H1 (cell line): ENCODE results near the gene DYNAP. TPM values are rescaled to one million over a fixed set of nuclear protein-coding genes. Genes with fewer than 3 reads are reported as not detected.

Experiments
- CTCF ChIA-PET: fragments of 300-600 bp; sonication (Branson Sonifier 250); formaldehyde crosslinking; loops from one replicate; lab custom pipeline; 2021; ENCODE audit not compliant: partially characterized antibody; lab: Charles Lee
- POLR2A ChIA-PET: fragments of 300-600 bp; sonication (Branson Sonifier 250); formaldehyde crosslinking; loops from one replicate; lab custom pipeline; 2021; ENCODE audit warnings: inconsistent platforms; ENCODE audit not compliant: partially characterized antibody; lab: Charles Lee
- DNase-seq, 2 experiments: peaks; one replicate each; pipeline versions ENCODE4 v3.0.0 to v3.0.0-alpha.2; 2010 to 2022; ENCODE audit warnings: low spot score in 2 of 2, low read depth in 1 of 2, mixed read lengths in 1 of 2
- FAIRE-seq: peaks from 2 replicates; lab custom pipeline; 2011; peaks lifted over from hg19 to GRCh38; lab: Jason Lieb, UNC
- H2AFZ ChIP-seq: 2 replicates; pipeline ENCODE4 v1.8.1; 2012; ENCODE audit warnings: low read length, inconsistent platforms
- H2AK5ac ChIP-seq: 2 replicates; pipeline ENCODE4 v1.6.1; 2013; ENCODE audit warnings: low read depth, low read length
- H2BK120ac ChIP-seq: replicated peaks from 2 replicates; pipeline ENCODE3; 2013; ENCODE audit warnings: low read depth, low read length, inconsistent platforms
- H2BK12ac ChIP-seq: 2 replicates; pipeline ENCODE4 v1.6.1; 2013; ENCODE audit warnings: low read depth, low read length
- H2BK15ac ChIP-seq: 2 replicates; pipeline ENCODE4 v1.6.1; 2013; ENCODE audit warnings: low read length
- H2BK20ac ChIP-seq: 2 replicates; pipeline ENCODE4 v1.6.1; 2013; ENCODE audit warnings: low read length
- H2BK5ac ChIP-seq: 2 replicates; pipeline ENCODE4 v1.6.1; 2013; ENCODE audit warnings: low read depth, low read length
- H3K14ac ChIP-seq: 2 replicates; pipeline ENCODE4 v1.6.1; 2013; ENCODE audit warnings: inconsistent platforms; ENCODE audit not compliant: insufficient read length
- H3K18ac ChIP-seq: 2 replicates; pipeline ENCODE4 v1.6.1; 2013; ENCODE audit warnings: low read length; ENCODE audit errors: extremely low read depth
- H3K23ac ChIP-seq: 2 replicates; pipeline ENCODE4 v1.6.1; 2013; ENCODE audit warnings: inconsistent platforms; ENCODE audit not compliant: insufficient read length
- H3K23me2 ChIP-seq: 2 replicates; pipeline ENCODE4 v1.6.1; 2013; ENCODE audit warnings: low read depth, low read length
- H3K27ac ChIP-seq: 2 replicates; pipeline ENCODE4 v1.6.1; 2011; ENCODE audit warnings: low read depth, low read length, inconsistent platforms
- H3K27me3 ChIP-seq, 4 experiments: replicated peaks in 1 of 4; 1 replicate in 1 of 4; 2 replicates in 3 of 4; pipeline versions ENCODE4 v1.6.1 to v1.8.1; 2011 to 2013; ENCODE audit warnings: low read length in 3 of 4, mild to moderate bottlenecking in 3 of 4, inconsistent platforms in 2 of 4, mixed read lengths in 2 of 4, moderate library complexity in 1 of 4; ENCODE audit not compliant: control insufficient read depth in 3 of 4, insufficient read depth in 3 of 4; ENCODE audit errors: extremely low read depth in 1 of 4
- H3K36me3 ChIP-seq, 4 experiments: 2 replicates each; pipeline versions ENCODE4 v1.6.1 to v1.8.1; 2011 to 2013; ENCODE audit warnings: mild to moderate bottlenecking in 4 of 4, low read length in 3 of 4, moderate library complexity in 2 of 4, control low read depth in 1 of 4, inconsistent platforms in 1 of 4; ENCODE audit not compliant: insufficient read depth in 4 of 4, control insufficient read depth in 2 of 4
- H3K4ac ChIP-seq: replicated peaks from 2 replicates; pipeline ENCODE3; 2013; ENCODE audit warnings: low read length, low read depth, mixed read lengths, inconsistent platforms; ENCODE audit not compliant: insufficient read length
- H3K4me1 ChIP-seq, 4 experiments: replicated peaks in 1 of 4; 1 replicate in 1 of 4; 2 replicates in 3 of 4; pipeline versions ENCODE4 v1.6.1 to v1.8.1; 2011 to 2013; ENCODE audit warnings: low read length in 3 of 4, inconsistent platforms in 2 of 4, mixed read lengths in 1 of 4; ENCODE audit not compliant: insufficient read depth in 4 of 4, control insufficient read depth in 3 of 4
- H3K4me2 ChIP-seq, 2 experiments: 2 replicates each; pipeline versions ENCODE4 v1.6.1 to v1.8.1; 2011 to 2013; ENCODE audit warnings: low read depth in 2 of 2, low read length in 2 of 2, control low read depth in 1 of 2, inconsistent platforms in 1 of 2, mild to moderate bottlenecking in 1 of 2; ENCODE audit not compliant: insufficient read depth in 1 of 2
- H3K4me3 ChIP-seq, 4 experiments: fragments of 200-600, 300-600 bp in 1 of 4; sonication (generic), shearing (Covaris generic), sonication (Bioruptor Twin) in 1 of 4; 2 replicates each; pipeline versions ENCODE4 v1.5.1 to v1.8.1; 2011 to 2016; ENCODE audit warnings: low read length in 4 of 4, low read depth in 3 of 4, control low read depth in 2 of 4, inconsistent platforms in 2 of 4, mild to moderate bottlenecking in 2 of 4, mixed read lengths in 1 of 4, moderate library complexity in 1 of 4; ENCODE audit not compliant: insufficient read depth in 2 of 4; ENCODE audit errors: extremely low read depth in 1 of 4
- H3K56ac ChIP-seq: replicated peaks from 2 replicates; pipeline ENCODE3; 2013; ENCODE audit warnings: low read depth, mild to moderate bottlenecking, mixed read lengths, low read length, inconsistent platforms; ENCODE audit not compliant: insufficient read length
- H3K79me1 ChIP-seq: 2 replicates; pipeline ENCODE4 v1.6.1; 2013; ENCODE audit warnings: low read depth, low read length, control low read depth
- H3K79me2 ChIP-seq, 2 experiments: 2 replicates each; pipeline versions ENCODE4 v1.6.1 to v1.8.1; 2012 to 2013; ENCODE audit warnings: low read length in 2 of 2, mild to moderate bottlenecking in 2 of 2, inconsistent platforms in 1 of 2; ENCODE audit not compliant: insufficient read depth in 2 of 2, control insufficient read depth in 1 of 2
- H3K9ac ChIP-seq, 4 experiments: replicated peaks in 1 of 4; 1 replicate in 1 of 4; 2 replicates in 3 of 4; pipeline versions ENCODE4 v1.6.1 to v1.8.1; 2011 to 2013; ENCODE audit warnings: low read depth in 3 of 4, low read length in 3 of 4, control low read depth in 2 of 4, mild to moderate bottlenecking in 2 of 4, moderate library complexity in 2 of 4, inconsistent platforms in 1 of 4; ENCODE audit errors: extremely low read depth in 1 of 4
- H3K9me3 ChIP-seq, 2 experiments: 2 replicates each; pipeline versions ENCODE4 v1.6.1 to v1.8.1; 2012 to 2013; ENCODE audit warnings: mild to moderate bottlenecking in 2 of 2, moderate library complexity in 2 of 2, control low read depth in 1 of 2, inconsistent platforms in 1 of 2, low read depth in 1 of 2, low read length in 1 of 2, mixed read lengths in 1 of 2; ENCODE audit not compliant: insufficient read depth in 2 of 2
- H4K20me1 ChIP-seq, 2 experiments: replicated peaks in 1 of 2; 2 replicates each; pipeline versions ENCODE3 to v1.8.1; 2011 to 2013; ENCODE audit warnings: inconsistent platforms in 2 of 2, low read length in 2 of 2, mild to moderate bottlenecking in 1 of 2; ENCODE audit not compliant: insufficient read depth in 2 of 2, control insufficient read depth in 1 of 2
- H4K5ac ChIP-seq: 2 replicates; pipeline ENCODE4 v1.6.1; 2013; ENCODE audit warnings: low read length, low read depth, mixed read lengths, inconsistent platforms; ENCODE audit not compliant: insufficient read length
- H4K8ac ChIP-seq: 2 replicates; pipeline ENCODE4 v1.8.0; 2013; ENCODE audit warnings: mild to moderate bottlenecking, moderate library complexity, low read length, inconsistent platforms; ENCODE audit not compliant: insufficient read depth; ENCODE audit errors: extremely low read depth
- H4K91ac ChIP-seq: replicated peaks from 2 replicates; pipeline ENCODE3; 2013; ENCODE audit warnings: low read length, mixed read lengths, inconsistent platforms; ENCODE audit not compliant: insufficient read length
- CHD1 ChIP-seq: IDR thresholded peaks from 2 replicates; pipeline ENCODE4 v1.6.1; 2012; ENCODE audit warnings: low read depth, low read length, improper control_type of control experiment
- CHD2 ChIP-seq: IDR thresholded peaks from 2 replicates; pipeline ENCODE4 v1.6.1; 2012; ENCODE audit warnings: low read length, improper control_type of control experiment
- E2F6 ChIP-seq: IDR thresholded peaks from 2 replicates; pipeline ENCODE4 v1.6.1; 2012; ENCODE audit warnings: inconsistent platforms
- GABPA ChIP-seq: IDR thresholded peaks from 2 replicates; pipeline ENCODE4 v1.6.1; 2011; ENCODE audit warnings: mild to moderate bottlenecking, low read length, moderate library complexity, borderline replicate concordance; ENCODE audit not compliant: insufficient read depth
- HDAC2 ChIP-seq, 2 experiments: fragments of 300-600 bp in 1 of 2; sonication (generic) in 1 of 2; IDR thresholded peaks; 2 replicates each; pipeline ENCODE4 v1.6.1; 2011 to 2012; ENCODE audit warnings: low read depth in 2 of 2, low read length in 2 of 2, mild to moderate bottlenecking in 2 of 2, moderate library complexity in 2 of 2, borderline replicate concordance in 1 of 2, inconsistent platforms in 1 of 2
- JUND ChIP-seq: IDR thresholded peaks from 2 replicates; pipeline ENCODE4 v1.6.1; 2011; ENCODE audit warnings: mild to moderate bottlenecking, improper control_type of control experiment, low read length
- MAFK ChIP-seq: IDR thresholded peaks from 2 replicates; pipeline ENCODE4 v1.6.1; 2012; ENCODE audit warnings: low read depth, mild to moderate bottlenecking, improper control_type of control experiment, low read length
- POLR2A ChIP-seq, 2 experiments: IDR thresholded peaks; 1 replicate in 1 of 2; 2 replicates in 1 of 2; pipeline ENCODE4 v1.6.1; 2011; ENCODE audit warnings: low read depth in 2 of 2, low read length in 2 of 2, mild to moderate bottlenecking in 2 of 2; ENCODE audit errors: control extremely low read depth in 1 of 2
- POLR2AphosphoS5 ChIP-seq: IDR thresholded peaks from 2 replicates; pipeline ENCODE4 v1.6.1; 2011; ENCODE audit warnings: low read depth, low read length
- POU5F1 ChIP-seq: IDR thresholded peaks from 2 replicates; pipeline ENCODE4 v1.6.1; 2011; ENCODE audit warnings: low read depth, mild to moderate bottlenecking, low read length, moderate library complexity
- SIX5 ChIP-seq: IDR thresholded peaks from 2 replicates; pipeline ENCODE4 v1.6.1; 2011; ENCODE audit warnings: mild to moderate bottlenecking, low read depth, low read length
- TBP ChIP-seq: IDR thresholded peaks from 2 replicates; pipeline ENCODE4 v1.6.1; 2011; ENCODE audit warnings: low read depth, low read length, improper control_type of control experiment
- ZNF274 ChIP-seq: IDR thresholded peaks from 2 replicates; pipeline ENCODE4 v1.7.0; 2012; ENCODE audit warnings: low read length, borderline replicate concordance; ENCODE audit errors: extremely low read depth
- polyA plus RNA-seq, 7 experiments: library from polyadenylated mRNA; depleted of rRNA in 3 of 7; stranded (reverse) in 5 of 7; unstranded in 2 of 7; fragments of >200 nt in 5 of 7; fragments of 200-250 nt in 2 of 7; gene quantifications; 1 replicate in 5 of 7; 2 replicates in 1 of 7; 4 replicates in 1 of 7; pipeline versions ENCODE4 v1.2.1 to v1.2.3, GENCODE V29; 2011 to 2013; ENCODE audit warnings: missing spikeins in 2 of 7, mixed read lengths in 2 of 7
- total RNA-seq: library from RNA; stranded (reverse); fragmentation: NEBNext Ultra II Directional; extraction: Animal tissue kit (Norgen Biotek cat#: 25700); gene quantifications from 2 replicates; pipeline ENCODE4 v1.2.1, GENCODE V29; 2021
- TF ChIP-seq, protein P1 (sequence below): IDR thresholded peaks from 2 replicates; pipeline ENCODE4 v1.6.1; 2012; ENCODE audit warnings: low read length, inconsistent platforms

Gene DYNAP
- total and polyA plus RNA-seq, 2 of the 8 experiments (the other 6 are each of a cell fraction or from before 2014, with no cell fraction given) = 0.22 to 1.5 TPM

DNA sequence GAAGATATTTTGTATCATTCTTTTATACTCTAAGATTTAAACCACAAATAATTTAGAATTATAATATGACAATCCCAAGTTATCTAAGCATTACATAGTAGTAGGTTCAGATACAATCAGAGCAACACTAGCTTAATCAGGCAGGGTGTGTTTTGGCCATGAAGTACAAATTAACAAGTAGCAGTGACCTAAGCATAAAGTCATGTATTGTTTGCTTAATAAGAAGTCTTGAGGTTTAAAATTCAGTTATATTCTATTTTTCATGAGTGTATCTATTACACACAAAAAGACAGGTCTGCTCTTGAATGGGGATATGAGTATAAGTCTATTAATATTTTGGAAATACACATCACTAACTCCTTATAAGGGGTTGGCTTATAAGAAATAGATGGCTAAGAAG lies 39.9 kb downstream of the DYNAP start:
- H3K4me2 ChIP-seq = no peak overlapping the region
- ChIA-PET CTCF (no interaction called here), POLR2A (no interaction called here)
- no peaks in the 10 kb centered on the region for H3K79me2 ChIP-seq
- no peaks in the 10 kb centered on the region for H3K27me3 ChIP-seq
- no peaks in the 10 kb centered on the region for H4K20me1 ChIP-seq
- peaks cover 0 to under 1% (median 0%) of the 10 kb centered on the region in 4 experiments; a peak in 1 of 8 replicates for H3K36me3 ChIP-seq
- H3K4ac ChIP-seq = no peak overlapping the region
- no peak overlapping the region for H3K23ac ChIP-seq
- no peak overlapping the region for H2AFZ ChIP-seq
- H3K9me3 ChIP-seq = peaks cover 3 to 5% of the 10 kb centered on the region in 2 experiments; a peak in 3 of 4 replicates
- H3K79me1 ChIP-seq = no peaks in the 10 kb centered on the region
- H2BK120ac ChIP-seq = no peak overlapping the region
- H3K9ac ChIP-seq = no peak overlapping the region
- no peaks in the 10 kb centered on the region for H3K23me2 ChIP-seq
- H3K4me3 ChIP-seq = no peak overlapping the region
- H4K91ac ChIP-seq = no peak overlapping the region
- no peak overlapping the region for H3K18ac ChIP-seq
- no peak overlapping the region for H2BK20ac ChIP-seq
- no peak overlapping the region for H2BK5ac ChIP-seq
- H2BK12ac ChIP-seq = no peak overlapping the region
- H3K4me1 ChIP-seq = no peaks in the 10 kb centered on the region
- H3K27ac ChIP-seq = no peak overlapping the region
- no peak overlapping the region for H2BK15ac ChIP-seq
- H3K14ac ChIP-seq = no peak overlapping the region
- DNase-seq = no peak
- H2AK5ac ChIP-seq = no peak overlapping the region
- no peak for FAIRE-seq
- H4K8ac ChIP-seq = no peak overlapping the region
- H3K56ac ChIP-seq = no peak overlapping the region
- no peak overlapping the region for H4K5ac ChIP-seq
- TF ChIP-seq GABPA = no peak
- TF ChIP-seq HDAC2 (IDR thresholded peaks at IDR 0.05; ENCODE audit: borderline replicate concordance in 1 of 2, low read depth in 2 of 2, low read length in 2 of 2) = no peak
- TF ChIP-seq CHD1 = no peak
- TF ChIP-seq E2F6 = no peak
- no peak for TF ChIP-seq POLR2AphosphoS5
- TF ChIP-seq SIX5 = no peak
- no peak for TF ChIP-seq MAFK
- no peak for TF ChIP-seq CHD2
- TF ChIP-seq POLR2A (IDR thresholded peaks at IDR 0.05; ENCODE audit: control extremely low read depth in 1 of 2, low read depth in 2 of 2, low read length in 2 of 2) = no peak
- TF ChIP-seq, protein P1, sequence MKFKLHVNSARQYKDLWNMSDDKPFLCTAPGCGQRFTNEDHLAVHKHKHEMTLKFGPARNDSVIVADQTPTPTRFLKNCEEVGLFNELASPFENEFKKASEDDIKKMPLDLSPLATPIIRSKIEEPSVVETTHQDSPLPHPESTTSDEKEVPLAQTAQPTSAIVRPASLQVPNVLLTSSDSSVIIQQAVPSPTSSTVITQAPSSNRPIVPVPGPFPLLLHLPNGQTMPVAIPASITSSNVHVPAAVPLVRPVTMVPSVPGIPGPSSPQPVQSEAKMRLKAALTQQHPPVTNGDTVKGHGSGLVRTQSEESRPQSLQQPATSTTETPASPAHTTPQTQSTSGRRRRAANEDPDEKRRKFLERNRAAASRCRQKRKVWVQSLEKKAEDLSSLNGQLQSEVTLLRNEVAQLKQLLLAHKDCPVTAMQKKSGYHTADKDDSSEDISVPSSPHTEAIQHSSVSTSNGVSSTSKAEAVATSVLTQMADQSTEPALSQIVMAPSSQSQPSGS = no peak
- TF ChIP-seq TBP = no peak
- TF ChIP-seq JUND = no peak
- no peak for TF ChIP-seq ZNF274
- TF ChIP-seq POU5F1 = no peak
